Measurements from ENCODE around the gene FIBP. TPM values are rescaled to one million over a fixed set of nuclear protein-coding genes. Genes with fewer than 3 reads are reported as not detected.
A peak's percentile ranks its signal among the peaks of the same experiment; 100 is the strongest.

FIBP gene
- total RNA-seq: 10 to 100 TPM; 35.8 to 52.8 (median 47.0) TPM
- long read RNA-seq, donor 1, transcript FIBP-202 (10 exons, 1,248 nt): major isoform, 33 of 44 reads
- long read RNA-seq, donor 1, partial matches to known transcripts: 0 of 44 reads
- long read RNA-seq, donor 1, other reads (novel, unspliced or antisense): 8 of 44 reads
- long read RNA-seq, donor 2, transcript FIBP-202 (10 exons, 1,248 nt): major isoform, 45 of 56 reads
- long read RNA-seq, donor 2, transcript FIBP-201 (10 exons, 1,261 nt): minor isoform, 5 of 56 reads
- long read RNA-seq, donor 2, partial matches to known transcripts: 0 of 56 reads
- long read RNA-seq, donor 2, other reads (novel, unspliced or antisense): 5 of 56 reads

GRCh38 chr11:65888163-65888814 lies at the start of gene FIBP:
Gene FIBP, minus strand, starts transcription at chr11:65888471. Its CDS starts 53 bp downstream, at chr11:65888418.
- Histone ChIP-seq H3K9me3 (no peaks in the 10 kb centered on the region), H3K36me3 (ENCODE audit: low read depth) (no peaks in the 10 kb centered on the region), H3K4me1 (ENCODE audit: low read depth) (peaks cover 33% of the 10 kb centered on the region), H3K4me3 (peak within 1 kb of the TSS; percentile 38)
- ATAC-seq (peak; percentile 82), DNase-seq (peak; percentile 98 to 99 (median 99))
- peak; percentile 95 for TF ChIP-seq CTCF (IDR thresholded peaks at IDR 0.05)
- intact Hi-C loops (cut with DNase I, micrococcal nuclease): loop anchor here (10.0 kb wide), 1 partner anchor 97 kb away; no protein-coding TSS in a partner anchor

- TF ChIP-seq CTCF (IDR thresholded peaks at IDR 0.05): no peak
- Histone ChIP-seq H3K4me1 (ENCODE audit: low read depth) (no peaks in the 10 kb centered on the region), H3K4me3 (no peak overlapping the region), H3K36me3 (ENCODE audit: low read depth) (no peaks in the 10 kb centered on the region), H3K9me3 (no peaks in the 10 kb centered on the region)
- ATAC-seq (no peak), DNase-seq (no peak)
- intact Hi-C loops (cut with DNase I, micrococcal nuclease): no loop called here
These were observed 49.5 kb upstream of the FIBP start for GRCh38 chr11:65937766-65938165.

- ATAC-seq (no peak), DNase-seq (no peak)
- Histone ChIP-seq H3K4me1 (ENCODE audit: low read depth) (no peaks in the 10 kb centered on the region), H3K4me3 (no peak overlapping the region), H3K9me3 (no peaks in the 10 kb centered on the region), H3K36me3 (ENCODE audit: low read depth) (no peaks in the 10 kb centered on the region)
- intact Hi-C loops (cut with DNase I, micrococcal nuclease): no loop called here
- TF ChIP-seq CTCF (IDR thresholded peaks at IDR 0.05): no peak
These were observed 45.7 kb upstream of the FIBP start for GRCh38 chr11:65934014-65934413.

GRCh38 chr11:65932558-65932919 lies 44.3 kb upstream of the FIBP start:
- Histone ChIP-seq H3K4me3 (no peak overlapping the region), H3K9me3 (no peaks in the 10 kb centered on the region), H3K4me1 (ENCODE audit: low read depth) (no peaks in the 10 kb centered on the region), H3K36me3 (ENCODE audit: low read depth) (no peaks in the 10 kb centered on the region)
- no peak for TF ChIP-seq CTCF (IDR thresholded peaks at IDR 0.05)
- ATAC-seq: no peak
- intact Hi-C loops (cut with DNase I, micrococcal nuclease): no loop called here
- no peak for DNase-seq

- TF ChIP-seq CTCF (IDR thresholded peaks at IDR 0.05): no peak
- DNase-seq: no peak
- intact Hi-C loops (cut with DNase I, micrococcal nuclease): no loop called here
- Histone ChIP-seq H3K36me3 (ENCODE audit: low read depth) (no peaks in the 10 kb centered on the region), H3K4me1 (ENCODE audit: low read depth) (no peaks in the 10 kb centered on the region), H3K4me3 (no peak overlapping the region), H3K9me3 (no peaks in the 10 kb centered on the region)
- no peak for ATAC-seq
These were observed 43.7 kb upstream of the FIBP start for GRCh38 chr11:65931773-65932557.
